Fibroblast of the aortic adventitia (primary cell): ENCODE data around the gene TMEM126A. TPM values are rescaled to one million over a fixed set of nuclear protein-coding genes. Genes with fewer than 3 reads are reported as not detected.
"Not testable (repeated sequence)": the region's sequence is repeated elsewhere in the genome, so short reads cannot be mapped to it uniquely, and the experiment has no call there.

Experiments used
- DNase-seq: peaks from one replicate; pipeline ENCODE4 v3.0.0-alpha.2; 2010; ENCODE audit warnings: low read depth
- H3K4me3 ChIP-seq: 2 replicates; pipeline ENCODE4 v1.5.1; 2011; ENCODE audit warnings: low read depth, mild to moderate bottlenecking, control low read depth, low read length, moderate library complexity
- total RNA-seq: library from RNA; depleted of rRNA; stranded (reverse); fragments of >200 nt; gene quantifications from 2 replicates; pipeline ENCODE4 v1.2.3, GENCODE V29; 2012; ENCODE audit warnings: low replicate concordance
- TF ChIP-seq, protein P1 (sequence below): IDR thresholded peaks from 2 replicates; pipeline ENCODE4 v1.5.1; 2011; ENCODE audit warnings: mild to moderate bottlenecking, low read length, control low read depth, inconsistent platforms; ENCODE audit not compliant: insufficient read depth

TMEM126A gene
- total RNA-seq, 1 donor, result 61.5 TPM

DNA sequence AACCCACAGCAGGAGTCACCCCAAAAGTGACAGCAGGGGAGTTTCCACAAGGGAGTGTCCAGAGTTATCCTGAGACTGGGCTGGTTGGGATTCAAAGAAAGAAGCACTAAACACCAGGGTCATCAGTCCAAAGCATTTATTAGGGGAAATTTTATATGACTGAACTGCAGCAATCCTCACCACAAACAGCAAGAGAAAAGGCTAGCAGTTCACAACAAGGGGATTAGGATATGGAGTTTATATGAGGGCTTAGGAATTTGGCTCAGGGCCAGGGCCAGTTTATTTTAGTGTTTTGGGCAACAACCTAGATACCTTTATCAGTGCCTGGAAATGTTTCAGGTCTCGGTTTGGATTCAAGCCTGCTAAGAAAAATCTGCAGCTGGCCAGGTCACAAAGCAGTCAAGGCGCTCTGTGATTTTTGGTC, 4.6 kb upstream of the TMEM126A start:
- H3K4me3 ChIP-seq, result no peak overlapping the region
- TF ChIP-seq, protein P1, sequence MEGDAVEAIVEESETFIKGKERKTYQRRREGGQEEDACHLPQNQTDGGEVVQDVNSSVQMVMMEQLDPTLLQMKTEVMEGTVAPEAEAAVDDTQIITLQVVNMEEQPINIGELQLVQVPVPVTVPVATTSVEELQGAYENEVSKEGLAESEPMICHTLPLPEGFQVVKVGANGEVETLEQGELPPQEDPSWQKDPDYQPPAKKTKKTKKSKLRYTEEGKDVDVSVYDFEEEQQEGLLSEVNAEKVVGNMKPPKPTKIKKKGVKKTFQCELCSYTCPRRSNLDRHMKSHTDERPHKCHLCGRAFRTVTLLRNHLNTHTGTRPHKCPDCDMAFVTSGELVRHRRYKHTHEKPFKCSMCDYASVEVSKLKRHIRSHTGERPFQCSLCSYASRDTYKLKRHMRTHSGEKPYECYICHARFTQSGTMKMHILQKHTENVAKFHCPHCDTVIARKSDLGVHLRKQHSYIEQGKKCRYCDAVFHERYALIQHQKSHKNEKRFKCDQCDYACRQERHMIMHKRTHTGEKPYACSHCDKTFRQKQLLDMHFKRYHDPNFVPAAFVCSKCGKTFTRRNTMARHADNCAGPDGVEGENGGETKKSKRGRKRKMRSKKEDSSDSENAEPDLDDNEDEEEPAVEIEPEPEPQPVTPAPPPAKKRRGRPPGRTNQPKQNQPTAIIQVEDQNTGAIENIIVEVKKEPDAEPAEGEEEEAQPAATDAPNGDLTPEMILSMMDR, result no peak
- peak; percentile 66 for DNase-seq

DNA sequence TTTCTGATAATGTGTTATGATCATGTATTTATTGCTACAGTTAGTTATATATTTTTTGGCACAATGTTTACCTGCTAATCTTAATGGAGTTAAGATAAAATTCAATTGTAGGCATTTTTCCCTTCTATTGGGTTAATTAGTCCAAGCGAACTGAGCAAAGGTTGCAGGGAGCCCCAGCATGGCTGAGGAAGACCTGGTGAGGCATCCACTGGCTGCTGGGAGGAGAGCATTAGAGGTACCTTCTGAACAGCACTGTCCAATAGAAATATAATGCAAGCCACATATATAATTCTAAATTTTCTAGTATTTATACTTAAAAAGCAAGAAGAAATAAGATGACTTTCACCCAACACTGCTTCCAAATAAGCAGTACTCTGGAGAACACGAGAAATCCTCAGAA, 689 bp upstream of the TMEM126A start:
- peak overlapping the region; percentile 89 for H3K4me3 ChIP-seq
- DNase-seq, result no peak
- TF ChIP-seq, protein P1, result no peak

DNA sequence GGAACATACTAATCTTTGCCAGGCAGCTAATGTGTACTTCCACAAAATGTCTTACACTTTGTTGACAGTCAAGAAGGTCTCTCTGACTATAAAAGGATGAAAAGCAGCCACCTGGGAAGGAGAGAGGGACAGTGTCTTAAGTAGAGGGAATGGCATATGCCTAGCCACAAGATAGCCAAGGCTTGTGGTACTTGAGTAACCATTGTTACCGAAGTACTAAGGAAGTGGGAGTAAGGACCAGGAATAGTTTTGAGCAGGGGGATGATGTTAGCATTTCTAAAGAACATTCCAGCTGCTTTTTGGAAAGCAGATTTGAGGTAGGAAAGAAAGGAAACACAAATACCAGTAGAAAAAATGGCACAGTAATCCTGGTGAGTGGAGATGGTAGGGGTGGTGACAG, 3.4 kb downstream of the TMEM126A start:
- DNase-seq, result no peak
- H3K4me3 ChIP-seq, result no peak overlapping the region
- TF ChIP-seq, protein P1, result no peak

DNA sequence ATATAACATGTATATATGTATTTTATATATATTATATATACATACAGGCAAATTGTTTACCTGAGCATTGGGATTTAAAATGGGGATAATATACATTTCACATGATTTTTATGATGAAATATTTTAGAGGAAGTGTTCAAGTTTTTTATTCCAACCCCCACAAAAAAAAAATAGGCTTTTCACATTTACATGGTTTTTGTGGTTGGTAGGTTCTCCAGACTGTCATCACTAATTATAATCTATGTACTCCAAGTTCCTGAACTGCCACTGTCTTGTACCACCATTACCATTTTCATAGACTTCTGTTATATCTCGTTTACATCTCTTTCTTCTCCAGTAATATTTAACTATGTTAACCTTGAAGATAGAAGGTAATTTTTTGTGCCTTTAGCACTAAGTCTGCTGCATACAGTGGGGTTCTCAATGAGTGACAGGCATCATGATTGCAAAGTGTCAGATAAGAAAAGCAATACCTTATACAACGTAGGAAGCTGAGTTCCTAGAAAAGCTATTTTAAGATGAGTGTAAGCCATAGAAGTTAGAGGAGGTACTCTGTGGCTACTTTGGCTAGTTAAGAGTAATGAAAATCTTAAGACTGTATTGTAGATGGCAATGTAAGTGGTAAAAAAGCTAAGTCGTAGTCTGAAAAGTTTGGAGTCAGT, 5.2 kb downstream of the TMEM126A start:
- DNase-seq, result no peak
- TF ChIP-seq, protein P1, result no peak

DNA sequence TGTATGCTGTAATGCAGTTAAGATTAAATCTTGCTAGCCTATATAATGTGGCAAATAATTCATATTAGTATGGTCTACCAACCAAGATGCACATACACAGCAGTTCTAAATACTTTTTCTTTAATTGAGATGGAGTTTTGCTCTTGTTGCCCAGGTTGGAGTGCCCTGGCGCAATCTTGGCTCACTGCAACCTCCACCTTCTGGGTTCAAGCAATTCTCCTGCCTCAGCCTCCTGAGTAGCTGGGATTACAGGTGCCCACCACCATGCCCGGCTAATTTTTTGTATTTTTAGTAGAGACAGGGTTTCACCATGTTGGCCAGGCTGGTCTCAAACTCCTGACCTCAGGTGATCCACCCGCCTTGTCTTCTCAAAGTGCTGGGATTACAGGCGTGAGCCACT, 6.6 kb downstream of the TMEM126A start:
- not testable (repeated sequence) for H3K4me3 ChIP-seq, DNase-seq

More for the DNA sequence above, 5.2 kb downstream of the TMEM126A start:
- no peak overlapping the region for H3K4me3 ChIP-seq

DNA sequence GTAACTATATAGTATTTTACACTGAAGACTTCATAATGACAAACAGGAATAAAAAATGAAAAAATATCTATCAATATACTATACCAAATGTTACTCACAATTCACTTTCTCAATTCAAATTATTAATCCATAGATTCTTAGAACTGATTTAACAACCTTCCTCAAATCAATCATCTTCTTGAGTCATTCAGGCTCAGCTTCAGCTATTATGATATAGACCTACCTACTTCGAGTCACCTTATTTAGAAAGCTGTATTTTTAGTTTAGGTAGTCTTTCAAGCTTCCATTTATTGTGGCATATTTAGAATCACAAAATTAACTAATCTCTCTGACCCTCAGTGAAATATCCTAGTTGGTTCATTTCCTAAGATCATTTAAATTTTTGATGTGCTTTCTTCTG, 9.0 kb downstream of the TMEM126A start:
- no peak for DNase-seq
- TF ChIP-seq, protein P1, result no peak

DNA sequence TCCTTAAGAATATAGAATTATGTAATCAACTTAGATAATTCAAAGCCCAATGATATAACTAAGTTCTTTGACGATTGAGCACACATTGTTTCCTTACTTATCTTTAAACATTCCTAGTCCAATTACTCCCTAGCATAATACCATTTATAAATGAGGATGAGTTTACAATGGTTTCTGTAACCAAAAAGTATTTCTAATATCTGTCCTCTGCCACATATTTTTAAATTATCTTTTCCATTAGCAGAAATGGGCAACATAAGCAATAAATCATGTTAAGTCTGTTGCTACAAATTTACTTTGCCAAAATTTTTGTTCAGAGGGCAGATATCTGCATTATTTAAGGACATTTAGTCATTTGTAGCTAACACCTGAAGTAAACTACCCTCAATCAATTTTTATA, 10.4 kb downstream of the TMEM126A start:
- peak; percentile 17 for DNase-seq
- no peak overlapping the region for H3K4me3 ChIP-seq
- TF ChIP-seq, protein P1, result no peak

More for the DNA sequence above, 9.0 kb downstream of the TMEM126A start:
- no peak overlapping the region for H3K4me3 ChIP-seq
